ENCODE results near the gene C16orf87. TPM values are rescaled to one million over a fixed set of nuclear protein-coding genes. Genes with fewer than 3 reads are reported as not detected.

C16orf87 gene
- total and polyA plus RNA-seq, 9 of the 15 experiments (the other 6 are each of a cell fraction or from before 2014, with no cell fraction given), result 7.8 to 16.7 (median 10.5) TPM

GRCh38 chr16:46853713-46854443 is 22.9 kb upstream of the C16orf87 start (continued):
- TF ChIP-seq REST (IDR thresholded peaks at IDR 0.05; ENCODE audit: borderline replicate concordance), result peak; percentile 86
- TF ChIP-seq REST (CRISPR knock-in tag; IDR thresholded peaks at IDR 0.05; ENCODE audit: low read depth), result no peak
- peak; percentile 44; the same call in 1 of the 2 replicates for TF ChIP-seq STAG1 (CRISPR knock-in tag; IDR thresholded peaks at IDR 0.05; ENCODE audit: borderline replicate concordance)
- TF ChIP-seq ZNF699 (CRISPR knock-in tag; IDR thresholded peaks at IDR 0.05; ENCODE audit: insufficient replicate concordance), result no peak
- no peak for TF ChIP-seq CEBPG (CRISPR knock-in tag; IDR thresholded peaks at IDR 0.05)
- peak in 1 of 2 experiments; percentile 78; a peak in 2 of 4 replicates for TF ChIP-seq CEBPG (tag; conservative IDR thresholded peaks at IDR 0.05 in 1 of 2, IDR thresholded peaks at IDR 0.05 in 1 of 2)
- no peak for TF ChIP-seq E2F8 (IDR thresholded peaks at IDR 0.05; ENCODE audit: low read depth, partially characterized antibody)
- no peak for TF ChIP-seq ZFP36 (IDR thresholded peaks at IDR 0.05; ENCODE audit: low read depth, low read length, partially characterized antibody)
